HEK293T (cell line): ENCODE data around the gene CHM.

Source experiments
- CTCF ChIA-PET: fragments of 350-600 bp; formaldehyde crosslinking; extraction: SDS; loops from one replicate; lab custom pipeline; 2021; ENCODE audit warnings: antibody characterized with exemption, inconsistent platforms; lab: Yijun Ruan, JAX
- POLR2A ChIA-PET: fragments of 350-600 bp; formaldehyde crosslinking; extraction: SDS; loops from one replicate; lab custom pipeline; 2020; ENCODE audit warnings: antibody characterized with exemption, inconsistent platforms; lab: Yijun Ruan, JAX
- DNase-seq: peaks from one replicate; pipeline ENCODE4 v3.0.0; 2012; ENCODE audit warnings: mixed read lengths; ENCODE audit errors: extremely low spot score
- ARNT ChIP-seq: fragments of 450-650 bp; IDR thresholded peaks from 2 replicates; pipeline ENCODE4 v1.6.1; 2017; ENCODE audit warnings: mild to moderate bottlenecking
- BHLHE40 ChIP-seq: fragments of 450-650 bp; IDR thresholded peaks from 2 replicates; pipeline ENCODE4 v1.6.1; 2016; ENCODE audit warnings: mild to moderate bottlenecking, moderate library complexity, borderline replicate concordance
- CTBP1 ChIP-seq: fragments of 450-650 bp; IDR thresholded peaks from 2 replicates; pipeline ENCODE4 v1.6.1; 2016; ENCODE audit warnings: borderline replicate concordance
- ELF4 ChIP-seq: fragments of 450-650 bp; IDR thresholded peaks from 2 replicates; pipeline ENCODE4 v1.6.1; 2017; ENCODE audit warnings: antibody characterized with exemption
- FOXA1 ChIP-seq: fragments of 450-650 bp; IDR thresholded peaks from 2 replicates; pipeline ENCODE4 v1.6.1; 2016; ENCODE audit warnings: mild to moderate bottlenecking
- FOXK2 ChIP-seq: fragments of 450-650 bp; IDR thresholded peaks from 2 replicates; pipeline ENCODE4 v1.6.1; 2016; ENCODE audit warnings: mild to moderate bottlenecking
- FOXM1 ChIP-seq: fragments of 450-650 bp; IDR thresholded peaks from 2 replicates; pipeline ENCODE4 v1.6.1; 2017; ENCODE audit warnings: mild to moderate bottlenecking, borderline replicate concordance
- HDGF ChIP-seq: fragments of 450-650 bp; IDR thresholded peaks from 2 replicates; pipeline ENCODE4 v1.6.1; 2017; ENCODE audit warnings: antibody characterized with exemption, borderline replicate concordance
- L3MBTL2 ChIP-seq: fragments of 450-650 bp; conservative IDR thresholded peaks from 2 replicates; pipeline ENCODE4 v1.6.1; 2016; ENCODE audit warnings: mild to moderate bottlenecking
- LEF1 ChIP-seq: fragments of 450-650 bp; IDR thresholded peaks from 2 replicates; pipeline ENCODE4 v1.6.1; 2017; ENCODE audit warnings: mild to moderate bottlenecking, borderline replicate concordance
- NFRKB ChIP-seq: fragments of 450-650 bp; IDR thresholded peaks from 2 replicates; pipeline ENCODE4 v1.6.1; 2016; ENCODE audit warnings: mild to moderate bottlenecking, moderate library complexity
- PKNOX1 ChIP-seq: fragments of 450-650 bp; IDR thresholded peaks from 2 replicates; pipeline ENCODE4 v1.6.1; 2016
- SP1 ChIP-seq: fragments of 450-650 bp; IDR thresholded peaks from 2 replicates; pipeline ENCODE4 v1.6.1; 2017
- SUZ12 ChIP-seq: fragments of 450-650 bp; IDR thresholded peaks from 2 replicates; pipeline ENCODE4 v1.6.1; 2016; ENCODE audit warnings: mild to moderate bottlenecking
- TARDBP ChIP-seq: fragments of 450-650 bp; IDR thresholded peaks from 2 replicates; pipeline ENCODE4 v1.6.1; 2016
- ZNF384 ChIP-seq: fragments of 450-650 bp; IDR thresholded peaks from 2 replicates; pipeline ENCODE4 v1.6.1; 2016

CHM gene

GRCh38 chrX:86002076-86002896, 45.1 kb downstream of the CHM start:
- ChIA-PET POLR2A (no interaction called here), CTCF (no interaction called here)
- TF ChIP-seq FOXK2 (no peak), FOXA1 (no peak), ELF4 (no peak), CTBP1 (no peak), SUZ12 (no peak), L3MBTL2 (no peak), TARDBP (no peak), LEF1 (no peak), HDGF (no peak), PKNOX1 (no peak), FOXM1 (no peak), SP1 (no peak), ZNF384 (no peak), ARNT (no peak), NFRKB (no peak), BHLHE40 (no peak)
- DNase-seq, result no peak

- POLR2A ChIA-PET, result no interaction called here
- CTCF ChIA-PET, result no interaction called here
- no peak for DNase-seq
- TF ChIP-seq TARDBP (no peak), FOXK2 (no peak), ELF4 (no peak), ARNT (no peak), NFRKB (no peak), L3MBTL2 (no peak), FOXA1 (no peak), ZNF384 (no peak), PKNOX1 (no peak), FOXM1 (no peak)
These were observed 48.4 kb downstream of the CHM start for GRCh38 chrX:85998954-85999353.

- CTCF ChIA-PET, result no interaction called here
- DNase-seq, result no peak
- POLR2A ChIA-PET, result no interaction called here
- TF ChIP-seq L3MBTL2, result no peak
- no peak for TF ChIP-seq PKNOX1
- TF ChIP-seq FOXM1, result no peak
- no peak for TF ChIP-seq LEF1
- no peak for TF ChIP-seq SUZ12
- no peak for TF ChIP-seq BHLHE40
- TF ChIP-seq CTBP1, result no peak
- no peak for TF ChIP-seq FOXA1
- no peak for TF ChIP-seq SP1
- no peak for TF ChIP-seq TARDBP
- no peak for TF ChIP-seq ELF4
- no peak for TF ChIP-seq NFRKB
- no peak for TF ChIP-seq ZNF384
- TF ChIP-seq HDGF, result no peak
- TF ChIP-seq ARNT, result no peak
- no peak for TF ChIP-seq FOXK2
These were observed 50.8 kb downstream of the CHM start for GRCh38 chrX:85996555-85996954.

GRCh38 chrX:85995641-85996040, 51.7 kb downstream of the CHM start:
- DNase-seq, result no peak
- CTCF ChIA-PET, result no interaction called here
- TF ChIP-seq HDGF, result no peak
- TF ChIP-seq TARDBP, result no peak
- TF ChIP-seq LEF1, result no peak
- no peak for TF ChIP-seq BHLHE40
- no peak for TF ChIP-seq FOXM1
- TF ChIP-seq SP1, result no peak
- TF ChIP-seq FOXA1, result no peak
- TF ChIP-seq PKNOX1, result no peak
- TF ChIP-seq L3MBTL2, result no peak
- TF ChIP-seq SUZ12, result no peak
- TF ChIP-seq NFRKB, result no peak
- no peak for TF ChIP-seq ELF4
- no peak for TF ChIP-seq FOXK2
- TF ChIP-seq ARNT, result no peak
- TF ChIP-seq ZNF384, result no peak
- no peak for TF ChIP-seq CTBP1
- POLR2A ChIA-PET, result no interaction called here

GRCh38 chrX:85994797-85995196, 52.6 kb downstream of the CHM start:
- CTCF ChIA-PET, result no interaction called here
- TF ChIP-seq L3MBTL2 (no peak), BHLHE40 (no peak), SUZ12 (no peak), CTBP1 (no peak), FOXK2 (no peak), FOXM1 (no peak), LEF1 (no peak), SP1 (no peak), NFRKB (no peak), PKNOX1 (no peak), TARDBP (no peak), ZNF384 (no peak), FOXA1 (no peak), ELF4 (no peak), HDGF (no peak), ARNT (no peak)
- POLR2A ChIA-PET, result no interaction called here
- no peak for DNase-seq
